Measurements from ENCODE around the gene NHS. TPM values are rescaled to one million over a fixed set of nuclear protein-coding genes. Genes with fewer than 3 reads are reported as not detected.

Gene NHS
- total RNA-seq, 2 donors from 2014 or later: 3.0 to 4.3 TPM

GRCh38 chrX:17774053-17774452 lies 399.1 kb downstream of the NHS start:
- Histone ChIP-seq H3K36me3 (no peaks in the 10 kb centered on the region), H3K9ac (ENCODE audit: low read depth in 2 of 2, low read length in 2 of 2) (no peak overlapping the region), H3K4me1 (no peaks in the 10 kb centered on the region), H3K9me3 (no peaks in the 10 kb centered on the region), H3K4me3 (no peak overlapping the region), H3K27ac (no peak overlapping the region), H3K27me3 (no peaks in the 10 kb centered on the region)
- intact Hi-C loops (cut with DNase I): no loop called here
- no peak for TF ChIP-seq CTCF (IDR thresholded peaks at IDR 0.05)
- DNase-seq: no peak

GRCh38 chrX:17778997-17779396 lies 404.0 kb downstream of the NHS start:
- no peak for TF ChIP-seq CTCF (IDR thresholded peaks at IDR 0.05)
- intact Hi-C loops (cut with DNase I): no loop called here

GRCh38 chrX:17779434-17779833 lies 404.4 kb downstream of the NHS start:
- no peaks in the 10 kb centered on the region for H3K9me3 ChIP-seq
- no peaks in the 10 kb centered on the region for H3K27me3 ChIP-seq
- H3K9ac ChIP-seq (ENCODE audit: low read depth in 2 of 2, low read length in 2 of 2): no peak overlapping the region
- no peak overlapping the region for H3K27ac ChIP-seq
- no peaks in the 10 kb centered on the region for H3K36me3 ChIP-seq
- DNase-seq: no peak
- TF ChIP-seq CTCF (IDR thresholded peaks at IDR 0.05): no peak
- intact Hi-C loops (cut with DNase I): no loop called here
- no peak overlapping the region for H3K4me3 ChIP-seq
- H3K4me1 ChIP-seq: no peaks in the 10 kb centered on the region

More at GRCh38 chrX:17778997-17779396, 404.0 kb downstream of the NHS start:
- H3K4me1 ChIP-seq: no peaks in the 10 kb centered on the region
- no peak for DNase-seq
- H3K9me3 ChIP-seq: no peaks in the 10 kb centered on the region
- no peaks in the 10 kb centered on the region for H3K27me3 ChIP-seq
- no peak overlapping the region for H3K9ac ChIP-seq (ENCODE audit: low read depth in 2 of 2, low read length in 2 of 2)
- no peak overlapping the region for H3K27ac ChIP-seq
- no peaks in the 10 kb centered on the region for H3K36me3 ChIP-seq
- H3K4me3 ChIP-seq: no peak overlapping the region

Small RNAs within 50 kb of the gene (microRNA-seq; reads per million reads assigned to microRNA genes)
- not detected for gene MIR4768

Measured in colonic mucosa (tissue), 4 donors.